PC-3 (cell line): ENCODE results near the gene GOLGA6C. TPM values are rescaled to one million over a fixed set of nuclear protein-coding genes. Genes with fewer than 3 reads are reported as not detected.

Experiments
- ATAC-seq: fragments of 200-7000 bp; cut with Tn5 transposase; 2 replicates; pipeline ENCODE4 v1.9.1; 2020; ENCODE audit warnings: mild to moderate bottlenecking, moderate library complexity
- BruUV-seq: library from RNA; stranded (reverse); fragments of 400-500 nt; replicated peaks from 2 replicates; lab custom pipeline; 2021; lab: Mats Ljungman, UMichigan
- CTCF ChIA-PET: fragments of 300-600 bp; sonication (Branson Sonifier 250); formaldehyde crosslinking; loops from one replicate; lab custom pipeline; 2022; ENCODE audit warnings: antibody characterized with exemption; lab: Charles Lee
- POLR2A ChIA-PET: fragments of 300-600 bp; sonication (Branson Sonifier 250); formaldehyde crosslinking; loops from one replicate; lab custom pipeline; 2022; ENCODE audit warnings: antibody characterized with exemption; ENCODE audit not compliant: unreplicated experiment; lab: Charles Lee
- DNase-seq: peaks from one replicate; pipeline ENCODE4 v3.0.0-alpha.2; 2015
- H2AFZ ChIP-seq: fragments of 300-600 bp; sonication (generic); 2 replicates; pipeline ENCODE4 v1.6.0; 2016; ENCODE audit warnings: antibody characterized with exemption, low read length
- H3F3A ChIP-seq: fragments of 300-600 bp; sonication (generic); one replicate; pipeline ENCODE4 v1.6.0; 2017; ENCODE audit warnings: antibody characterized with exemption, low read length, control low read depth, mild to moderate bottlenecking; ENCODE audit not compliant: unreplicated experiment
- H3K27ac ChIP-seq: fragments of 300-600 bp; sonication (generic); 2 replicates; pipeline ENCODE4 v1.5.1; 2016; ENCODE audit warnings: mild to moderate bottlenecking, low read length
- H3K27me3 ChIP-seq: fragments of 300-600 bp; sonication (generic); 2 replicates; pipeline ENCODE4 v1.6.1; 2016; ENCODE audit warnings: low read length, mixed read lengths
- H3K36me3 ChIP-seq: fragments of 300-600 bp; sonication (generic); 2 replicates; pipeline ENCODE4 v1.6.1; 2016; ENCODE audit warnings: low read depth, mixed run types, low read length, mixed read lengths
- H3K4me1 ChIP-seq: fragments of 300-600 bp; sonication (generic); 2 replicates; pipeline ENCODE4 v1.5.1; 2016; ENCODE audit warnings: low read length; ENCODE audit not compliant: insufficient read depth
- H3K4me2 ChIP-seq: fragments of 300-600 bp; sonication (generic); 2 replicates; pipeline ENCODE4 v1.6.0; 2016; ENCODE audit warnings: low read length
- H3K4me3 ChIP-seq: fragments of 300-600 bp; sonication (generic); 2 replicates; pipeline ENCODE4 v1.5.1; 2016; ENCODE audit warnings: mild to moderate bottlenecking, low read length, mixed read lengths
- H3K79me2 ChIP-seq: fragments of 300-600 bp; sonication (generic); 2 replicates; pipeline ENCODE4 v1.6.1; 2017; ENCODE audit warnings: low read length, mixed read lengths
- H3K9ac ChIP-seq: fragments of 300-600 bp; sonication (generic); 2 replicates; pipeline ENCODE4 v1.6.0; 2016; ENCODE audit warnings: mild to moderate bottlenecking, low read length
- H3K9me2 ChIP-seq: fragments of 300-600 bp; sonication (generic); replicated peaks from 2 replicates; pipeline ENCODE4 v1.6.1; 2016; ENCODE audit warnings: mixed run types, low read length, mixed read lengths
- H3K9me3 ChIP-seq: fragments of 300-600 bp; sonication (generic); 2 replicates; pipeline ENCODE4 v1.6.1; 2016; ENCODE audit warnings: low read length, mixed read lengths
- H4K20me1 ChIP-seq: fragments of 300-600 bp; sonication (generic); 2 replicates; pipeline ENCODE4 v1.6.1; 2016; ENCODE audit warnings: low read length, mixed read lengths
- EZH2 ChIP-seq: fragments of 300-600 bp; sonication (generic); IDR thresholded peaks from one replicate; pipeline ENCODE4 v1.6.1; 2017; ENCODE audit warnings: antibody characterized with exemption, mild to moderate bottlenecking, low read length; ENCODE audit not compliant: unreplicated experiment
- EZH2phosphoT487 ChIP-seq: fragments of 300-600 bp; sonication (generic); IDR thresholded peaks from 2 replicates; pipeline ENCODE4 v1.6.1; 2018; ENCODE audit warnings: mild to moderate bottlenecking, antibody characterized with exemption, low read length, borderline replicate concordance
- intact Hi-C: fragments of 100-400 bp; cut with micrococcal nuclease; formaldehyde crosslinking; loops from 2 replicates; pipeline ENCODE4 v1.9.0; 2023
- total RNA-seq: library from RNA; depleted of rRNA; stranded (reverse); fragments of >200 nt; gene quantifications from 2 replicates; pipeline ENCODE4 v1.2.3, GENCODE V29; 2014
- TF ChIP-seq, protein P1 (sequence below): fragments of 300-600 bp; sonication (generic); conservative IDR thresholded peaks from 2 replicates; pipeline ENCODE4 v1.5.1; 2017; ENCODE audit warnings: antibody characterized with exemption, low read depth, mild to moderate bottlenecking, low read length

The GOLGA6C gene
- total RNA-seq, 1 experiment from 2014 or later: not detected

DNA sequence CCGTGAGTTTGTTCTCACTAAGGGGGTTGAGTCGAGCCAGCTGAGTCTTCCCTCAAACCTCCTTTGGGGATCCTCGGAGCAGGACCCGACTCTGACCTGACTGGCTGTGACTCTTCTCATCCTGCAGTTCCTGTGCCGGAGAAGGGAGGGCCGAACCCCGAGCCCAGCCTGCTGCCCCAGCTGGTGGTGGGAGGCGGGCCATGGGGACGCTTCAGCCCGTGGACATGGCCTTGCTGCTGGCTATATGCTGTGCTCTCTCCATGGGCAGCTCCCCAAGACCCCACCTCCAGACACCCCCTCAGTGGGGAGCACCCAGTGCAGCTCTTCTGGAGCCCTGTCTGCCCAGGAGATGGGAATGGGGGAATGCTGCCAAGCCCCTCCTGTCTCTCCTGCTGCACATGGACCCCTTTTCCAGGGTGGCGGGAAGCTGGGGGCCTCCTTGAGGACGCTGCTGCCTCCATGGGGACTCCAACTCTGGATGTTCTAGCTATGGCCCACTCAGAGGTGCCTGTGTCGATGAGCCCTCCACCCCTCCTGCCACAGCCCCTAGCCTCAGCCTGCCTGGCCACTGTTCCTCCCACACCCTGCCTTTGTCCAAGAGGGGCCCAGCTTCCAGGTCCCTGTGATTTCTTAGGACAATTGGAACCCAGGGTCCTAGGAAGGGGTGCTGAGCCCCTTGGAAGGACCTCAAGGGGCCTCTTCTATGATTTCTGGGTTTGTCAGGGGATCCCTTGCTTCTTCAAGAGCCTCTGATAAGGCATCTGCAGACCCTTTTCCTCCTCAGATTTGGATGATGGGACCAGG is 43.6 kb upstream of the GOLGA6C start:
- TF ChIP-seq EZH2phosphoT487 (no peak), EZH2 (no peak)
- TF ChIP-seq, protein P1, sequence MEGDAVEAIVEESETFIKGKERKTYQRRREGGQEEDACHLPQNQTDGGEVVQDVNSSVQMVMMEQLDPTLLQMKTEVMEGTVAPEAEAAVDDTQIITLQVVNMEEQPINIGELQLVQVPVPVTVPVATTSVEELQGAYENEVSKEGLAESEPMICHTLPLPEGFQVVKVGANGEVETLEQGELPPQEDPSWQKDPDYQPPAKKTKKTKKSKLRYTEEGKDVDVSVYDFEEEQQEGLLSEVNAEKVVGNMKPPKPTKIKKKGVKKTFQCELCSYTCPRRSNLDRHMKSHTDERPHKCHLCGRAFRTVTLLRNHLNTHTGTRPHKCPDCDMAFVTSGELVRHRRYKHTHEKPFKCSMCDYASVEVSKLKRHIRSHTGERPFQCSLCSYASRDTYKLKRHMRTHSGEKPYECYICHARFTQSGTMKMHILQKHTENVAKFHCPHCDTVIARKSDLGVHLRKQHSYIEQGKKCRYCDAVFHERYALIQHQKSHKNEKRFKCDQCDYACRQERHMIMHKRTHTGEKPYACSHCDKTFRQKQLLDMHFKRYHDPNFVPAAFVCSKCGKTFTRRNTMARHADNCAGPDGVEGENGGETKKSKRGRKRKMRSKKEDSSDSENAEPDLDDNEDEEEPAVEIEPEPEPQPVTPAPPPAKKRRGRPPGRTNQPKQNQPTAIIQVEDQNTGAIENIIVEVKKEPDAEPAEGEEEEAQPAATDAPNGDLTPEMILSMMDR: no peak
- peaks cover 43% of the 10 kb centered on the region for H4K20me1 ChIP-seq
- no peak overlapping the region for H3K27ac ChIP-seq
- ATAC-seq (no peak), DNase-seq (no peak)
- H3K9me2 ChIP-seq: no peaks in the 10 kb centered on the region
- H3K4me3 ChIP-seq: no peak overlapping the region
- no peak overlapping the region for H2AFZ ChIP-seq
- no peaks in the 10 kb centered on the region for H3K9me3 ChIP-seq
- H3F3A ChIP-seq: no peaks in the 10 kb centered on the region
- H3K9ac ChIP-seq: no peak overlapping the region
- ChIA-PET POLR2A (interaction anchor here (0.6 kb wide), 1 partner anchor 82 kb away, joined by 5 read pairs; no protein-coding TSS in a partner anchor), CTCF (no interaction called here)
- H3K36me3 ChIP-seq: peaks cover 31% of the 10 kb centered on the region; the same call in 1 of the 2 replicates
- intact Hi-C loops: no loop called here
- no peaks in the 10 kb centered on the region for H3K4me1 ChIP-seq
- no TSS peak for BruUV-seq
- no peaks in the 10 kb centered on the region for H3K27me3 ChIP-seq
- peaks cover 22% of the 10 kb centered on the region for H3K79me2 ChIP-seq
- H3K4me2 ChIP-seq: no peak overlapping the region

DNA sequence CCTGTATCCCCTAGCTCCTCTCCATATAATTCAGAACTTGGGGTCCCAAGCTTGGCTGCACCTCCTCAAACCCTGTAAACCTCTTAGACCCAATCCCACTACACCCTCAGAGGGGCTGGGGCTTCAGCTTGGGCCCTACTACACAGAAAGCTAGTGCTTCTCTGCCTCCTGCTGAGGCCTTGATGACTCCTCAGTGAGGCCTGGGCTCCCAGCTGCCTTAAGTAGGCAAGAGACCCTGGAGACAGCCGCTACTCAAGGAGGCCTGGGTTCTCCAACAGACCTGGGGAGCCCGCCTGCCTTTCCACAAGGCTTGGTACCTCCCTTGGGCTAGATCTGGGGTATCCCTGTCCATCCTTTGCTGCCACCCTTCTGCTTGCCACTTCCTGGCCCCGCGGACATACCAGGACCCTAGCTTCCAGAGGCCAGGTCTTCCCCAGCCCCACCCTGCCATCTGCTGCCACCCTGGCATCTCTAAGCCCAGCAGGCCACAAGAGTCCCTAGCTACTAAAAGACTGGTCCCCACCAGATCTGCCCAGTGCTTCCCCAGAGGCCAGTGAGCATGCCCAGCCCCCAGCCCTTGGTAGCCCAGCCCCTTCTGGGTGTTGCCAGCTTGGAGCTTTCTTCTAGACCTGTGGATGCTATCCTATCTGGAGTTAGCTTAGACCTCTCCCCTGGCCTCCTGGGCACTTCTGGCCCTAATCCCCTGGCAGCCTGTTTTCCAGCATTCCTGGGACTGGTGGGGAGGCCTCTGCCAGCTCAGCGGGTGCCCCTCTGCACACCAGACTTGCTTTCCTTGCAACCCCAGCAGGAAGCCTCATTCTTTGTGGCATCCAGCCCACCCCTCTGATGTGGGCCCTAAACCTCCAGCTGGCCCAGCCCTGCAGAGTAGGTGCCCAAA is 42.8 kb upstream of the GOLGA6C start:
- Histone ChIP-seq H3F3A (no peaks in the 10 kb centered on the region), H2AFZ (no peak overlapping the region), H3K9me2 (no peaks in the 10 kb centered on the region), H3K27ac (no peak overlapping the region), H3K4me2 (no peak overlapping the region), H3K9ac (no peak overlapping the region), H3K79me2 (peaks cover 14% of the 10 kb centered on the region), H3K27me3 (no peaks in the 10 kb centered on the region), H4K20me1 (peaks cover 35% of the 10 kb centered on the region), H3K4me1 (no peaks in the 10 kb centered on the region), H3K9me3 (no peaks in the 10 kb centered on the region), H3K4me3 (no peak overlapping the region), H3K36me3 (peaks cover 23% of the 10 kb centered on the region; the same call in 1 of the 2 replicates)
- ChIA-PET POLR2A (no interaction called here), CTCF (interaction anchor here (0.6 kb wide), 1 partner anchor 14 kb away, joined by 3 read pairs; the partner anchor contains the start of gene C15orf39)
- intact Hi-C loops: no loop called here
- ATAC-seq (peak; percentile 37; the same call in 1 of the 2 replicates), DNase-seq (no peak)
- no TSS peak for BruUV-seq
- no peak for TF ChIP-seq EZH2
- TF ChIP-seq EZH2phosphoT487: no peak
- TF ChIP-seq, protein P1: no peak
